GM23338 (cell line): Measurements from ENCODE around the gene TCF12.

Source experiments
- CREB1 ChIP-seq: fragments of 250-450 bp; sonication (Bioruptor Pico); IDR thresholded peaks from 2 replicates; pipeline ENCODE4 v1.5.0; 2020; ENCODE audit warnings: low read depth, mild to moderate bottlenecking, moderate library complexity
- EZH2 ChIP-seq: fragments of 200-600 bp; sonication (generic); IDR thresholded peaks from one replicate; pipeline ENCODE4 v1.8.0; 2017; ENCODE audit warnings: antibody characterized with exemption, mild to moderate bottlenecking, low read depth; ENCODE audit not compliant: unreplicated experiment
- EZH2phosphoT487 ChIP-seq: fragments of 200-600 bp; sonication (generic); IDR thresholded peaks from one replicate; pipeline ENCODE4 v1.8.1; 2018; ENCODE audit warnings: antibody characterized with exemption; ENCODE audit not compliant: unreplicated experiment
- JUNB ChIP-seq: IDR thresholded peaks from one replicate; pipeline ENCODE4 v1.6.1; 2016; ENCODE audit warnings: antibody characterized with exemption; ENCODE audit not compliant: unreplicated experiment
- POLR2AphosphoS5 ChIP-seq: IDR thresholded peaks from 2 replicates; pipeline ENCODE4 v1.6.1; 2016; ENCODE audit warnings: antibody characterized with exemption, low read depth
- STAT1 ChIP-seq: IDR thresholded peaks from one replicate; pipeline ENCODE4 v1.6.1; 2016; ENCODE audit warnings: antibody characterized with exemption; ENCODE audit not compliant: unreplicated experiment
- ZNF331 ChIP-seq: fragments of 250-450 bp; sonication (Bioruptor Pico); IDR thresholded peaks from 2 replicates; pipeline ENCODE4 v1.5.0; 2020; ENCODE audit warnings: low read depth, mild to moderate bottlenecking, moderate library complexity
- TF ChIP-seq, protein P1 (sequence below), 2 experiments: fragments of 200-600 bp in 1 of 2; sonication (generic) in 1 of 2; conservative IDR thresholded peaks; 2 replicates each; pipeline versions ENCODE4 v1.5.1 to v1.6.1; 2016 to 2017; ENCODE audit warnings: antibody characterized with exemption in 2 of 2, low read depth in 2 of 2, mild to moderate bottlenecking in 2 of 2, moderate library complexity in 1 of 2
- TF ChIP-seq, protein P2 (sequence below): IDR thresholded peaks from one replicate; pipeline ENCODE4 v1.6.1; 2018; ENCODE audit warnings: antibody characterized with exemption; ENCODE audit not compliant: unreplicated experiment
- TF ChIP-seq, protein P3 (sequence below): IDR thresholded peaks from 2 replicates; pipeline ENCODE4 v1.6.1; 2016; ENCODE audit warnings: antibody characterized with exemption

DNA sequence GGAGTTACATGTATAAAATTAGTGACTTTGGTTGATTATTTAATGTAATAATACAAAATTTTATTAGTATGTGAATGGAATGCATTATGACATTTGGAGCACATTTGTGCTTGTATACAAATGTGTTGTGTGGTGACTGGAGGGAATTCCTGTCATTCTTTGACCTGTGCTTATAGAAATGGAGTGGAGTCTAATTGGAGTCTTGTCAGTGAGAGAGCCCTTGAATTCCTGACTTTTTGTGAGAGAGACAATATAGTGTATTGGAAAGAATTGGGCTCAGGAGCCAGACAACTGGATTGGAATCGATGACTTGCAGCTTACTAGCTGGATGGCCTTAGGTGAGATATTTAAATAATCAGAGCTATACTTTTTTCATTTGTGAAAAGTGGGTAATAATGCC is 9.4 kb downstream of the TCF12 start:
- TF ChIP-seq EZH2 (no peak), POLR2AphosphoS5 (no peak), CREB1 (no peak), EZH2phosphoT487 (no peak), JUNB (no peak), STAT1 (no peak), ZNF331 (CRISPR knock-in tag) (no peak)
- TF ChIP-seq, protein P1, sequence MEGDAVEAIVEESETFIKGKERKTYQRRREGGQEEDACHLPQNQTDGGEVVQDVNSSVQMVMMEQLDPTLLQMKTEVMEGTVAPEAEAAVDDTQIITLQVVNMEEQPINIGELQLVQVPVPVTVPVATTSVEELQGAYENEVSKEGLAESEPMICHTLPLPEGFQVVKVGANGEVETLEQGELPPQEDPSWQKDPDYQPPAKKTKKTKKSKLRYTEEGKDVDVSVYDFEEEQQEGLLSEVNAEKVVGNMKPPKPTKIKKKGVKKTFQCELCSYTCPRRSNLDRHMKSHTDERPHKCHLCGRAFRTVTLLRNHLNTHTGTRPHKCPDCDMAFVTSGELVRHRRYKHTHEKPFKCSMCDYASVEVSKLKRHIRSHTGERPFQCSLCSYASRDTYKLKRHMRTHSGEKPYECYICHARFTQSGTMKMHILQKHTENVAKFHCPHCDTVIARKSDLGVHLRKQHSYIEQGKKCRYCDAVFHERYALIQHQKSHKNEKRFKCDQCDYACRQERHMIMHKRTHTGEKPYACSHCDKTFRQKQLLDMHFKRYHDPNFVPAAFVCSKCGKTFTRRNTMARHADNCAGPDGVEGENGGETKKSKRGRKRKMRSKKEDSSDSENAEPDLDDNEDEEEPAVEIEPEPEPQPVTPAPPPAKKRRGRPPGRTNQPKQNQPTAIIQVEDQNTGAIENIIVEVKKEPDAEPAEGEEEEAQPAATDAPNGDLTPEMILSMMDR (conservative IDR thresholded peaks at IDR 0.05; ENCODE audit: low read depth in 2 of 2) = no peak
- TF ChIP-seq, protein P2, sequence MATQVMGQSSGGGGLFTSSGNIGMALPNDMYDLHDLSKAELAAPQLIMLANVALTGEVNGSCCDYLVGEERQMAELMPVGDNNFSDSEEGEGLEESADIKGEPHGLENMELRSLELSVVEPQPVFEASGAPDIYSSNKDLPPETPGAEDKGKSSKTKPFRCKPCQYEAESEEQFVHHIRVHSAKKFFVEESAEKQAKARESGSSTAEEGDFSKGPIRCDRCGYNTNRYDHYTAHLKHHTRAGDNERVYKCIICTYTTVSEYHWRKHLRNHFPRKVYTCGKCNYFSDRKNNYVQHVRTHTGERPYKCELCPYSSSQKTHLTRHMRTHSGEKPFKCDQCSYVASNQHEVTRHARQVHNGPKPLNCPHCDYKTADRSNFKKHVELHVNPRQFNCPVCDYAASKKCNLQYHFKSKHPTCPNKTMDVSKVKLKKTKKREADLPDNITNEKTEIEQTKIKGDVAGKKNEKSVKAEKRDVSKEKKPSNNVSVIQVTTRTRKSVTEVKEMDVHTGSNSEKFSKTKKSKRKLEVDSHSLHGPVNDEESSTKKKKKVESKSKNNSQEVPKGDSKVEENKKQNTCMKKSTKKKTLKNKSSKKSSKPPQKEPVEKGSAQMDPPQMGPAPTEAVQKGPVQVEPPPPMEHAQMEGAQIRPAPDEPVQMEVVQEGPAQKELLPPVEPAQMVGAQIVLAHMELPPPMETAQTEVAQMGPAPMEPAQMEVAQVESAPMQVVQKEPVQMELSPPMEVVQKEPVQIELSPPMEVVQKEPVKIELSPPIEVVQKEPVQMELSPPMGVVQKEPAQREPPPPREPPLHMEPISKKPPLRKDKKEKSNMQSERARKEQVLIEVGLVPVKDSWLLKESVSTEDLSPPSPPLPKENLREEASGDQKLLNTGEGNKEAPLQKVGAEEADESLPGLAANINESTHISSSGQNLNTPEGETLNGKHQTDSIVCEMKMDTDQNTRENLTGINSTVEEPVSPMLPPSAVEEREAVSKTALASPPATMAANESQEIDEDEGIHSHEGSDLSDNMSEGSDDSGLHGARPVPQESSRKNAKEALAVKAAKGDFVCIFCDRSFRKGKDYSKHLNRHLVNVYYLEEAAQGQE = no peak
- TF ChIP-seq, protein P3, sequence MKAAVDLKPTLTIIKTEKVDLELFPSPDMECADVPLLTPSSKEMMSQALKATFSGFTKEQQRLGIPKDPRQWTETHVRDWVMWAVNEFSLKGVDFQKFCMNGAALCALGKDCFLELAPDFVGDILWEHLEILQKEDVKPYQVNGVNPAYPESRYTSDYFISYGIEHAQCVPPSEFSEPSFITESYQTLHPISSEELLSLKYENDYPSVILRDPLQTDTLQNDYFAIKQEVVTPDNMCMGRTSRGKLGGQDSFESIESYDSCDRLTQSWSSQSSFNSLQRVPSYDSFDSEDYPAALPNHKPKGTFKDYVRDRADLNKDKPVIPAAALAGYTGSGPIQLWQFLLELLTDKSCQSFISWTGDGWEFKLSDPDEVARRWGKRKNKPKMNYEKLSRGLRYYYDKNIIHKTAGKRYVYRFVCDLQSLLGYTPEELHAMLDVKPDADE = no peak
